K562 (cell line): ENCODE data around the gene FYB1. TPM values are rescaled to one million over a fixed set of nuclear protein-coding genes. Genes with fewer than 3 reads are reported as not detected.

ENCODE experiments used
- ARID2 ChIP-seq: fragments of 450-650 bp; IDR thresholded peaks from 2 replicates; pipeline ENCODE4 v1.6.1; 2017; ENCODE audit warnings: antibody characterized with exemption, mild to moderate bottlenecking
- CBFA2T3 ChIP-seq: fragments of 450-650 bp; IDR thresholded peaks from 2 replicates; pipeline ENCODE4 v1.6.1; 2017
- CEBPB ChIP-seq: fragments of 450-650 bp; IDR thresholded peaks from 2 replicates; pipeline ENCODE4 v1.6.1; 2016; ENCODE audit warnings: missing genetic modification characterization, missing compliant biosample characterization
- CREB1 ChIP-seq, 2 experiments: sonication (generic) in 1 of 2; formaldehyde crosslinking in 1 of 2; IDR thresholded peaks; 2 replicates each; pipeline versions ENCODE4 v1.6.1 to v1.8.0; 2012 to 2022; ENCODE audit warnings: inconsistent platforms in 1 of 2, mild to moderate bottlenecking in 1 of 2, missing genetic modification reagents in 1 of 2, moderate library complexity in 1 of 2
- DEAF1 ChIP-seq: fragments of 450-650 bp; formaldehyde crosslinking; IDR thresholded peaks from 2 replicates; pipeline ENCODE4 v1.4.0; 2020; ENCODE audit warnings: mild to moderate bottlenecking, moderate library complexity
- FOXK2 ChIP-seq, 2 experiments: fragments of 450-650 bp; IDR thresholded peaks in 1 of 2; conservative IDR thresholded peaks in 1 of 2; 2 replicates each; pipeline ENCODE4 v1.6.1; 2016; ENCODE audit warnings: low read depth in 2 of 2, mild to moderate bottlenecking in 1 of 2
- FOXP1 ChIP-seq: sonication (generic); formaldehyde crosslinking; IDR thresholded peaks from 2 replicates; pipeline ENCODE4 v1.8.0; 2022; ENCODE audit warnings: mild to moderate bottlenecking, missing genetic modification reagents
- ID3 ChIP-seq, 2 experiments: fragments of 250-450 bp in 1 of 2; fragments of 450-650 bp in 1 of 2; sonication (Bioruptor Pico) in 1 of 2; IDR thresholded peaks; 2 replicates each; pipeline versions ENCODE4 v1.6.1 to v1.8.0; 2016 to 2021; ENCODE audit warnings: mild to moderate bottlenecking in 2 of 2, moderate library complexity in 2 of 2, missing compliant biosample characterization in 1 of 2, missing genetic modification characterization in 1 of 2
- JUNB ChIP-seq: fragments of 450-650 bp; formaldehyde crosslinking; conservative IDR thresholded peaks from 2 replicates; pipeline ENCODE4 v1.4.0; 2020; ENCODE audit warnings: mild to moderate bottlenecking
- KLF10 ChIP-seq: fragments of 250-450 bp; sonication (Bioruptor Pico); IDR thresholded peaks from 2 replicates; pipeline ENCODE4 v1.6.1; 2021; ENCODE audit warnings: matching md5 sums
- MED1 ChIP-seq: sonication (generic); formaldehyde crosslinking; IDR thresholded peaks from 2 replicates; pipeline ENCODE4 v1.8.1; 2023; ENCODE audit warnings: missing genetic modification reagents, borderline replicate concordance
- PHTF2 ChIP-seq: fragments of 250-450 bp; sonication (Bioruptor Pico); IDR thresholded peaks from 2 replicates; pipeline ENCODE4 v1.5.0; 2021; ENCODE audit warnings: mild to moderate bottlenecking
- SAFB2 ChIP-seq: fragments of 200-400 bp; formaldehyde crosslinking; IDR thresholded peaks from 2 replicates; pipeline ENCODE4 v1.6.1; 2018; ENCODE audit warnings: borderline replicate concordance, low read length, low read depth, moderate library complexity; ENCODE audit not compliant: severe bottlenecking
- SMC3 ChIP-seq: conservative IDR thresholded peaks from 2 replicates; pipeline ENCODE4 v1.6.1; 2011; ENCODE audit warnings: low read depth, low read length, improper control_type of control experiment; ENCODE audit not compliant: insufficient read depth
- SNRNP70 ChIP-seq: fragments of 200-400 bp; formaldehyde crosslinking; optimal IDR thresholded peaks from 2 replicates; pipeline ENCODE3; 2017; ENCODE audit warnings: low read depth, low read length
- TFAM ChIP-seq: fragments of 250-450 bp; sonication (Bioruptor Pico); conservative IDR thresholded peaks from 2 replicates; pipeline ENCODE4 v1.5.0; 2021; ENCODE audit warnings: mild to moderate bottlenecking, moderate library complexity
- TRIM28 ChIP-seq: fragments of 450-650 bp; IDR thresholded peaks from 2 replicates; pipeline ENCODE4 v1.6.1; 2017
- XRCC3 ChIP-seq: fragments of 450-650 bp; IDR thresholded peaks from 2 replicates; pipeline ENCODE4 v1.6.1; 2017; ENCODE audit warnings: mild to moderate bottlenecking, moderate library complexity
- ZNF121 ChIP-seq: sonication (generic); formaldehyde crosslinking; conservative IDR thresholded peaks from 2 replicates; pipeline ENCODE4 v1.8.0; 2022; ENCODE audit warnings: missing genetic modification reagents
- ZNF24 ChIP-seq: fragments of 450-650 bp; IDR thresholded peaks from 2 replicates; pipeline ENCODE4 v1.6.1; 2016
- ZNF3 ChIP-seq: fragments of 250-450 bp; sonication (Bioruptor Pico); IDR thresholded peaks from 2 replicates; pipeline ENCODE4 v1.5.0; 2021; ENCODE audit warnings: mild to moderate bottlenecking, moderate library complexity
- polyA plus RNA-seq, 8 experiments: library from polyadenylated mRNA; depleted of rRNA in 4 of 8; stranded (reverse) in 5 of 8; unstranded in 3 of 8; fragments of >200 nt; fragmentation: Nextera tagmentation in 2 of 8; fragmentation: Illumina TruSeq in 1 of 8; extraction: Ambion mirVana in 2 of 8; extraction: Trizol in 1 of 8; gene quantifications; 2 replicates each; pipeline versions ENCODE4 v1.2.1 to v1.2.3, GENCODE V29; 2011 to 2014; ENCODE audit warnings: inconsistent platforms in 1 of 8, missing spikeins in 1 of 8
- total RNA-seq, 7 experiments: library from RNA; depleted of rRNA in 6 of 7; stranded (reverse); fragments of >200 nt in 6 of 7; fragmentation: Illumina TruSeq in 2 of 7; extraction: Trizol in 2 of 7; gene quantifications; 2 replicates each; pipeline versions ENCODE4 v1.2.1 to v1.2.3, GENCODE V29; 2011 to 2021; ENCODE audit warnings: low replicate concordance in 1 of 7
- TF ChIP-seq, protein P1 (sequence below): fragments of 250-450 bp; sonication (Bioruptor Pico); IDR thresholded peaks from 2 replicates; pipeline ENCODE4 v1.5.0; 2022; ENCODE audit warnings: mild to moderate bottlenecking
- TF ChIP-seq, protein P2 (sequence below), 2 experiments: IDR thresholded peaks in 1 of 2; conservative IDR thresholded peaks in 1 of 2; 2 replicates each; pipeline ENCODE4 v1.6.1; 2016; ENCODE audit warnings: low read depth in 2 of 2, mild to moderate bottlenecking in 1 of 2, missing compliant biosample characterization in 1 of 2, missing genetic modification characterization in 1 of 2, moderate library complexity in 1 of 2

FYB1 gene
- total and polyA plus RNA-seq, 9 of the 15 experiments (the other 6 are each of a cell fraction or from before 2014, with no cell fraction given): 4.7 to 31.5 (median 9.7) TPM

- no peak for TF ChIP-seq SAFB2
- TF ChIP-seq ZNF3: no peak
- TF ChIP-seq SMC3: peak; percentile 34; the same call in 1 of the 2 replicates
- no peak for TF ChIP-seq XRCC3
- no peak for TF ChIP-seq JUNB (CRISPR knock-in tag)
- TF ChIP-seq TRIM28: no peak
- TF ChIP-seq CREB1 (IDR thresholded peaks at IDR 0.05): no peak
- TF ChIP-seq CREB1 (CRISPR knock-in tag; IDR thresholded peaks at IDR 0.05): no peak
- no peak for TF ChIP-seq SNRNP70
- TF ChIP-seq, protein P1, sequence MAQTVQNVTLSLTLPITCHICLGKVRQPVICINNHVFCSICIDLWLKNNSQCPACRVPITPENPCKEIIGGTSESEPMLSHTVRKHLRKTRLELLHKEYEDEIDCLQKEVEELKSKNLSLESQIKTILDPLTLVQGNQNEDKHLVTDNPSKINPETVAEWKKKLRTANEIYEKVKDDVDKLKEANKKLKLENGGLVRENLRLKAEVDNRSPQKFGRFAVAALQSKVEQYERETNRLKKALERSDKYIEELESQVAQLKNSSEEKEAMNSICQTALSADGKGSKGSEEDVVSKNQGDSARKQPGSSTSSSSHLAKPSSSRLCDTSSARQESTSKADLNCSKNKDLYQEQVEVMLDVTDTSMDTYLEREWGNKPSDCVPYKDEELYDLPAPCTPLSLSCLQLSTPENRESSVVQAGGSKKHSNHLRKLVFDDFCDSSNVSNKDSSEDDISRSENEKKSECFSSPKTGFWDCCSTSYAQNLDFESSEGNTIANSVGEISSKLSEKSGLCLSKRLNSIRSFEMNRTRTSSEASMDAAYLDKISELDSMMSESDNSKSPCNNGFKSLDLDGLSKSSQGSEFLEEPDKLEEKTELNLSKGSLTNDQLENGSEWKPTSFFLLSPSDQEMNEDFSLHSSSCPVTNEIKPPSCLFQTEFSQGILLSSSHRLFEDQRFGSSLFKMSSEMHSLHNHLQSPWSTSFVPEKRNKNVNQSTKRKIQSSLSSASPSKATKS (CRISPR knock-in tag): no peak
- peak; percentile 69 for TF ChIP-seq DEAF1
- no peak for TF ChIP-seq ZNF24
- TF ChIP-seq CBFA2T3: no peak
- TF ChIP-seq FOXK2 (conservative IDR thresholded peaks at IDR 0.05 in 1 of 2, IDR thresholded peaks at IDR 0.05 in 1 of 2; ENCODE audit: low read depth in 2 of 2): 0 out of 4 replicates have a peak, but pooled peaks of 1 of the 2 experiments have one; percentile 37
- no peak for TF ChIP-seq TFAM (CRISPR knock-in tag)
- TF ChIP-seq KLF10 (CRISPR knock-in tag): no peak
- TF ChIP-seq, protein P2, sequence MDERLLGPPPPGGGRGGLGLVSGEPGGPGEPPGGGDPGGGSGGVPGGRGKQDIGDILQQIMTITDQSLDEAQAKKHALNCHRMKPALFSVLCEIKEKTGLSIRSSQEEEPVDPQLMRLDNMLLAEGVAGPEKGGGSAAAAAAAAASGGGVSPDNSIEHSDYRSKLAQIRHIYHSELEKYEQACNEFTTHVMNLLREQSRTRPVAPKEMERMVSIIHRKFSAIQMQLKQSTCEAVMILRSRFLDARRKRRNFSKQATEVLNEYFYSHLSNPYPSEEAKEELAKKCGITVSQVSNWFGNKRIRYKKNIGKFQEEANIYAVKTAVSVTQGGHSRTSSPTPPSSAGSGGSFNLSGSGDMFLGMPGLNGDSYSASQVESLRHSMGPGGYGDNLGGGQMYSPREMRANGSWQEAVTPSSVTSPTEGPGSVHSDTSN (CRISPR knock-in tag; IDR thresholded peaks at IDR 0.05; ENCODE audit: low read depth): no peak
- TF ChIP-seq, protein P2 (tag; conservative IDR thresholded peaks at IDR 0.05; ENCODE audit: low read depth): no peak
- TF ChIP-seq MED1 (CRISPR knock-in tag): no peak
- TF ChIP-seq PHTF2 (CRISPR knock-in tag): no peak
- no peak for TF ChIP-seq ZNF121 (CRISPR knock-in tag)
- no peak for TF ChIP-seq ID3 (CRISPR knock-in tag; IDR thresholded peaks at IDR 0.05)
- TF ChIP-seq ID3 (tag; IDR thresholded peaks at IDR 0.05): peak; percentile 21; the same call in 1 of the 2 replicates
- no peak for TF ChIP-seq FOXP1 (CRISPR knock-in tag)
- peak; percentile 5; the same call in 1 of the 2 replicates for TF ChIP-seq ARID2
- no peak for TF ChIP-seq CEBPB (tag)
Observed at GRCh38 chr5:39148983-39149534, 70.3 kb downstream of the FYB1 start (continued).
